HG02973 (cell line): ENCODE results near the gene CORIN.

ENCODE experiments used
- ATAC-seq: cut with Tn5 transposase; IDR thresholded peaks from one replicate; pipeline ENCODE4 v1.9.1; 2021; ENCODE audit warnings: moderate library complexity; ENCODE audit not compliant: unreplicated experiment

CORIN gene

GRCh38 chr4:47647544-47647943 lies 190.3 kb downstream of the CORIN start:
- ATAC-seq = no peak

DNA sequence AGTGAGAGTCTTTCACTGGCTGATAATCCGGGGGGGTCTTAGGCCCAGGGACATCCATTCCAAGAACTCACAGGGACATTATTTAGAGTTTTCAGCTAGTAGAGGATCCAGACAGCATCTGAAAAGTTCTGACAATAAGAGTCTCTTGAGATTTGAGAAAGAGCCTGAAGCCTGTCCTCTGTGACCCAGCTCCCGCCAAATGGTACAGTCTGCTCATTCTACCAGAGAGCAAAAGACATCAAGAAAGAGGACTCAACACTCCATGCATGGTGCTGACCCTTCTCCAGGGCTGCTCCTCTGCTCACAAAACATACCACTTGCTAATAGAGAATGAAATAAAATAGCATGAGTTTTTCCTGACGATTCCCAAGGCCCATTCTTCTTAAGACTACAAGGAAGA lies 190.8 kb downstream of the CORIN start:
- ATAC-seq = no peak

DNA sequence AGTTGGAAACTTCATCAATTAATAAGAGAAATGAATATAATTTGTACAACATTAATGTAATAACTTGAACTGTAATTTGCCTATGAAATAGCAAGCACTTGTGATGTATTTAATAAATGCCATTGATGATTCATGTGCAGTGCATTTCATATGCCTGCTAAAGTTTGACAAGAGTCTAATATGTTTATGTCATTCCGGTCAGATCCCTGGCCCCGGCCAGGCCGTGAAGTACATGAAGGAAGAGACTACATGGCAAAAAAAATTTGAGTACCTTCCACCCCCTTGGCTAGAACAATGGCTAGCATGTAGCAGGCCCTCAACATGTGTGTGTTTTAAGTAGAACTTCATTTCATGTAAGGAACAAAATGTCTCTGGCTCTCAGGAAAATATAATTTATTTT lies 191.5 kb downstream of the CORIN start:
- ATAC-seq = no peak

DNA sequence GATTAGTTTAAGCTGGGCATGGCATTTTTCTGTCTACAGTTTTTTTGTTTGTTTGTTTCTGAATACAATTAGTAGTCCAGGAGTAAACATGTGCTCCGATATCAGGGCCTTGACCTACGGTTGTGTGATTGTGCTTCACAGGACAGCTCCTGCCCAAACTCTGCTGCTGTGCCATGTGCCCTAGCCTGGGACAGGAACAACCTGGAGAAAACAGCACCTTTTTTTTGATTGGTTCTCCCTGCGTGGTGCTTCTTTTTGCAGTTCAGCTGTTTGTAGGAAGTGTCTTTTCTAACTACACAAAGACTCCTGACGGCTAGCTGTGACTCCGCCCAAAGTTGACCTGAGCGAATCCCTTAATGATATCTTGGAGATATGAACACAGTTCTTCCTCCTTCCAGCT lies 194.0 kb downstream of the CORIN start:
- no peak for ATAC-seq

- no peak for ATAC-seq
Measured at GRCh38 chr4:47642985-47643760, 194.7 kb downstream of the CORIN start.

GRCh38 chr4:47642191-47642830 lies 195.6 kb downstream of the CORIN start:
- no peak for ATAC-seq

- ATAC-seq = no peak
Measured at GRCh38 chr4:47641755-47642154, 196.1 kb downstream of the CORIN start.

- ATAC-seq = no peak
Measured at GRCh38 chr4:47640911-47641310, 197.0 kb downstream of the CORIN start.

GRCh38 chr4:47639531-47639930 lies 198.3 kb downstream of the CORIN start:
- ATAC-seq = no peak

DNA sequence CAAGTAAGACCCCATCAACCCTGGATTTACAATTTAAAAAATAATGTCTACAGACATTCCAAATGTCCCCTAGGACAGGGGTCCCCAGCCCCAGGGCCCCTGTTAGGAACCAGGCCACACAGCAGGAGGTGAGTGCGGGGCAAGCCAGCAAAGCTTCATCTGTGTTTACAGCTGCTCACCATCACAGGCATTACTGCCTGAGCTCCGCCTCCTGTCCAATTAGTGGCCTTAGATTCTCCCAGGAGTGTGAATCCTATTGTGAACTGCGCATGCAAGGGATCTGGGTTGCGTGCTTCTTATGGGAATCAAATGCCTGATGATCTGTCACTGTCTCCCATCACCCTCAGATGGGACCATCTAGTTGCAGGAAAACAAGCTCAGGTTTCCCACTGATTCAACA lies 206.7 kb downstream of the CORIN start:
- no peak for ATAC-seq

DNA sequence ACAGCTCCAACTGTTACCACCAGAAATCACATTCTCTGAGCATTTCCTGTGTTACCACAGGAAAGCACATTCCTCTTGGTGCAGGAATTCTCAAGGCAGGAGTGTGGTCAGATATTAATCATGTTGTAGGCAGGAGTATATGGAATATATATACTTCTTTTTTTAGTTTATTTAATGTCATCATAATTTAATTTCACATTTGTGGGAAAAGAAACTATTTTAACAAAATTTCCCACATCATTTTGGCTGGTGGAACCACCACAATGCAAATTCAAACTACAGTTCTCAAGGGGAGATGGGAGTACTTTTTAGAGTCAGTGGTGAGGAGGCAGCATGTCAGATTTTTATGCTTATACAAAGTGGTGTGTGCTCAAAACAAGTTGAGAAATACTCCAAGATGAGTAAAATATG lies 213.8 kb downstream of the CORIN start:
- no peak for ATAC-seq

GRCh38 chr4:47621181-47621580 lies 216.7 kb downstream of the CORIN start:
- ATAC-seq = no peak

DNA sequence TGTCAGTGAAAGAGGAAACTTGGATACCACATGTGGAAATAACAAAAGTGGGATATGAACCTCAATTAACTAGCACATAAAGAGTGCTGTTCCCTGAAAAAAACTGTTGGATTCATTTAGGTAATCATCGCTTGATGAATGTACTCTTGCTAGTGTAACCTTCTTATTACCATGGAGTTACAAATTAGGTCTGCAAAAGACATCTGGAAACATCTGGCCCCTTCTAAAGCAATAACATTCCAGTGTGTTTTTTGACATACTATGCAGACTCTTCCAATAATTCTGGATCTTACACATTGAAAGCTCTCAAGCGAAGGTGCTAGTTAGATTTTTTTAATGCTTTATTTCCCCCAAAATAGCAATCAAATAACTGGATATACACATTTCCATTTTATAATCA lies 218.2 kb downstream of the CORIN start:
- ATAC-seq = no peak

GRCh38 chr4:47617607-47618006 lies 220.3 kb downstream of the CORIN start:
- no peak for ATAC-seq

DNA sequence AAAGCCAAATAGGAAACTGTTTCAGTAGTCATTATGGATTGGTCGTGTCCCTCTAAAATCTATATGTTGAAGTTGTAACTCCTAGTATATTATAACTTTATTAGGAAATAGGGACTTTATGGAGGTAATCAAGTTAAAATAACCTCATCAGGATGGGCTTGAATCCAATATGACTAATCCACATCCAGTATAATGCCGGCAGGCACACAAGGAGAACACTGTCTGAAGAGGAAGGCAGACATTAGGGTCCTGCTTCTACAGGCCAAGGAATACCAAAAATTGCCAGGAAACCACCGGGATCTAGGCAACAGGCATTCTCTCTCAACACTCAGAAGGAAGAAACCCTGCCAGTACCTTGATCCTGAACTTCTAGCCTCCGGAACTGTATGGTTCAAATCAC lies 222.5 kb downstream of the CORIN start:
- ATAC-seq = no peak

- no peak for ATAC-seq
Measured at GRCh38 chr4:47612116-47613023, 225.5 kb downstream of the CORIN start.

- ATAC-seq = no peak
Measured at GRCh38 chr4:47606482-47606881, 231.4 kb downstream of the CORIN start.

DNA sequence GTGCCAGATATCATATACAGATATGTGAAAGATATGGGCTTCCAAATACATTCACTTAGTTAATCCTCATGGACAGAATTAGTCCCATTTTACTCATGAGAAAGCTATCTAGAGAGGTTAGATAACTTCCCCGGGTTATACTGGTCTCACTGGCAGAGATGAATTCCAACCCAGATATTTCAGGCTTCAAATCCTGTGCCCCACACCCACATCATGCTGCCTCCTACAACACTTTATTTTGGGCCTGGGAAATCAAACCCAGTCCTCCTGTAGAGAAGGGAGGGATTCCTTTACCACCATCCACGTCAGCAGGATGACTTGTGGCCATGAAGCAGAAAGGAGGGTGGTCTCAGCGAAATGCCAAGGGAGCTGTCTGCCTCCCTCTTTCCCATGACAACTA lies 239.0 kb downstream of the CORIN start:
- no peak for ATAC-seq

GRCh38 chr4:47598320-47598719 lies 239.5 kb downstream of the CORIN start:
- ATAC-seq = no peak

- no peak for ATAC-seq
Measured at GRCh38 chr4:47597696-47598095, 240.2 kb downstream of the CORIN start.

DNA sequence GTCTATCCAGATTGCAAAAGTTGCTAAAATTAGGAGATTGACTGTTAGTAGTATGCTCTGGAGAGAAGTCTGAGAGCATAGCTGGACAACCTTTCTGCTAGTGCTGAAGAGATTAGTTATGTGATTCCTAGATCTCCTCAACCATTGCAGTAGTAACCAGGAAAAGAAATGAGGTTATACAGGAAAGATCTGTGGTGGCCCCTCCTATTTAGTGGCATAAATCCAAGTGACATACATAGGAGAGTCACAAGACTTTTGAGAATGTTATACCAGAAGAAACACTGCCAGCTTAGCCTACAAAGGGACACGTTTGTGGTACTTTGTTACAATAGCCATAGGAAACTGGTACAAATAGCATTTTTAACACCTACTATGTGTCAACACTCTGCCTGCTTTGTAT lies 247.5 kb downstream of the CORIN start:
- ATAC-seq = no peak

GRCh38 chr4:47579235-47579634 lies 258.6 kb downstream of the CORIN start:
- ATAC-seq = no peak
